GM23338 (cell line): ENCODE measurements around the gene TSPAN5. TPM values are rescaled to one million over a fixed set of nuclear protein-coding genes. Genes with fewer than 3 reads are reported as not detected.

Source experiments
- ATAC-seq: fragments of 200-7000 bp; cut with Tn5 transposase; 3 replicates; pipeline ENCODE4 v1.9.1; 2020
- DNase-seq: peaks from one replicate; pipeline ENCODE4 v3.0.0-alpha.2; 2015; ENCODE audit warnings: low spot score
- H2AFZ ChIP-seq: fragments of 200-600 bp; sonication (generic); 2 replicates; pipeline ENCODE4 v1.8.0; 2016; ENCODE audit warnings: antibody characterized with exemption, mild to moderate bottlenecking, moderate library complexity
- H3F3A ChIP-seq: fragments of 200-600 bp; sonication (generic); replicated peaks from 2 replicates; pipeline ENCODE4 v1.8.0; 2017; ENCODE audit warnings: antibody characterized with exemption, mixed run types, low read depth
- H3K27ac ChIP-seq: fragments of 200-600 bp; sonication (generic); 2 replicates; pipeline ENCODE4 v1.6.1; 2016; ENCODE audit warnings: low read depth
- H3K27me3 ChIP-seq: fragments of 200-600 bp; sonication (generic); 2 replicates; pipeline ENCODE4 v1.8.0; 2016; ENCODE audit warnings: mild to moderate bottlenecking, mixed run types, moderate library complexity; ENCODE audit not compliant: insufficient read depth
- H3K36me3 ChIP-seq: fragments of 200-600 bp; sonication (generic); 2 replicates; pipeline ENCODE4 v1.8.0; 2016; ENCODE audit warnings: mild to moderate bottlenecking; ENCODE audit not compliant: insufficient read depth
- H3K4me1 ChIP-seq: fragments of 200-600 bp; sonication (generic); 2 replicates; pipeline ENCODE4 v1.8.0; 2016; ENCODE audit warnings: mild to moderate bottlenecking, moderate library complexity; ENCODE audit not compliant: insufficient read depth
- H3K4me2 ChIP-seq: fragments of 200-600 bp; sonication (generic); 2 replicates; pipeline ENCODE4 v1.7.1; 2017; ENCODE audit warnings: mixed run types
- H3K4me3 ChIP-seq: fragments of 200-600 bp; sonication (generic); 2 replicates; pipeline ENCODE4 v1.6.1; 2016; ENCODE audit warnings: mixed run types
- H3K79me2 ChIP-seq: fragments of 200-600 bp; sonication (generic); replicated peaks from 2 replicates; pipeline ENCODE4 v1.8.0; 2017; ENCODE audit warnings: mild to moderate bottlenecking; ENCODE audit not compliant: insufficient read depth
- H3K9me2 ChIP-seq: fragments of 200-600 bp; sonication (generic); 2 replicates; pipeline ENCODE4 v1.8.0; 2017; ENCODE audit not compliant: insufficient read depth
- H4K20me1 ChIP-seq: fragments of 200-600 bp; sonication (generic); replicated peaks from 2 replicates; pipeline ENCODE4 v1.8.0; 2017; ENCODE audit warnings: mild to moderate bottlenecking; ENCODE audit not compliant: insufficient read depth
- H3K27ac Mint-ChIP-seq: 2 replicates; pipeline ENCODE4 v1.8.0; 2020; ENCODE audit warnings: inconsistent platforms, mild to moderate bottlenecking, moderate library complexity, mixed read lengths
- H3K27me3 Mint-ChIP-seq: 3 replicates; pipeline ENCODE4 v1.8.0; 2022; ENCODE audit warnings: low read depth, mild to moderate bottlenecking, moderate library complexity, mixed read lengths, inconsistent platforms; ENCODE audit not compliant: insufficient read depth, poor library complexity
- H3K36me3 Mint-ChIP-seq: 3 replicates; pipeline ENCODE4 v1.8.0; 2021; ENCODE audit warnings: low read depth, mild to moderate bottlenecking, inconsistent platforms, moderate library complexity, mixed read lengths
- H3K4me1 Mint-ChIP-seq: 3 replicates; pipeline ENCODE4 v1.8.0; 2020; ENCODE audit warnings: mild to moderate bottlenecking, inconsistent platforms, mixed read lengths
- H3K4me3 Mint-ChIP-seq: 3 replicates; pipeline ENCODE4 v1.8.0; 2021; ENCODE audit warnings: moderate library complexity, mild to moderate bottlenecking, inconsistent platforms, mixed read lengths
- H3K9me3 Mint-ChIP-seq: 3 replicates; pipeline ENCODE4 v1.8.0; 2020; ENCODE audit warnings: moderate library complexity, mild to moderate bottlenecking, inconsistent platforms, mixed read lengths
- CREB1 ChIP-seq: fragments of 250-450 bp; sonication (Bioruptor Pico); IDR thresholded peaks from 2 replicates; pipeline ENCODE4 v1.5.0; 2020; ENCODE audit warnings: low read depth, mild to moderate bottlenecking, moderate library complexity
- ETS1 ChIP-seq: IDR thresholded peaks from 2 replicates; pipeline ENCODE4 v1.6.1; 2016; ENCODE audit warnings: antibody characterized with exemption
- EZH2 ChIP-seq: fragments of 200-600 bp; sonication (generic); IDR thresholded peaks from one replicate; pipeline ENCODE4 v1.8.0; 2017; ENCODE audit warnings: antibody characterized with exemption, mild to moderate bottlenecking, low read depth; ENCODE audit not compliant: unreplicated experiment
- EZH2phosphoT487 ChIP-seq: fragments of 200-600 bp; sonication (generic); IDR thresholded peaks from one replicate; pipeline ENCODE4 v1.8.1; 2018; ENCODE audit warnings: antibody characterized with exemption; ENCODE audit not compliant: unreplicated experiment
- JUNB ChIP-seq: IDR thresholded peaks from one replicate; pipeline ENCODE4 v1.6.1; 2016; ENCODE audit warnings: antibody characterized with exemption; ENCODE audit not compliant: unreplicated experiment
- NANOG ChIP-seq: IDR thresholded peaks from 2 replicates; pipeline ENCODE4 v1.6.1; 2016; ENCODE audit warnings: antibody characterized with exemption, borderline replicate concordance
- POLR2AphosphoS5 ChIP-seq: IDR thresholded peaks from 2 replicates; pipeline ENCODE4 v1.6.1; 2016; ENCODE audit warnings: antibody characterized with exemption, low read depth
- STAT1 ChIP-seq: IDR thresholded peaks from one replicate; pipeline ENCODE4 v1.6.1; 2016; ENCODE audit warnings: antibody characterized with exemption; ENCODE audit not compliant: unreplicated experiment
- ZNF114 ChIP-seq: fragments of 250-450 bp; sonication (Bioruptor Pico); IDR thresholded peaks from 2 replicates; pipeline ENCODE4 v1.5.0; 2020; ENCODE audit warnings: mild to moderate bottlenecking, moderate library complexity
- polyA plus RNA-seq: library from polyadenylated mRNA; unstranded; fragments of >200 nt; fragmentation: Nextera tagmentation; extraction: Ambion mirVana; gene quantifications from 2 replicates; pipeline ENCODE4 v1.2.1, GENCODE V29; 2016
- total RNA-seq: library from RNA; depleted of rRNA; stranded (reverse); fragments of >200 nt; shearing (Covaris generic); gene quantifications from 2 replicates; pipeline ENCODE4 v1.2.3, GENCODE V29; 2014
- TF ChIP-seq, protein P1 (sequence below): IDR thresholded peaks from one replicate; pipeline ENCODE4 v1.6.1; 2018; ENCODE audit warnings: antibody characterized with exemption; ENCODE audit not compliant: unreplicated experiment
- TF ChIP-seq, protein P2 (sequence below): fragments of 250-450 bp; sonication (Bioruptor Pico); IDR thresholded peaks from 2 replicates; pipeline ENCODE4 v1.5.0; 2020; ENCODE audit warnings: mild to moderate bottlenecking, moderate library complexity

The TSPAN5 gene
- total and polyA plus RNA-seq, 2 experiments from 2014 or later: 18.6 to 21.5 TPM

- peaks cover 44% of the 10 kb centered on the region for H3K4me1 Mint-ChIP-seq
- Histone ChIP-seq H3F3A (no peaks in the 10 kb centered on the region), H4K20me1 (no peaks in the 10 kb centered on the region), H3K4me1 (peaks cover 26% of the 10 kb centered on the region), H3K4me3 (no peak overlapping the region), H3K79me2 (peaks cover 12% of the 10 kb centered on the region; the same call in 1 of the 2 replicates), H3K9me2 (no peaks in the 10 kb centered on the region), H3K36me3 (no peaks in the 10 kb centered on the region), H3K27ac (no peak overlapping the region), H2AFZ (no peak overlapping the region), H3K27me3 (no peaks in the 10 kb centered on the region), H3K4me2 (no peak overlapping the region)
- DNase-seq (peak; percentile 20), ATAC-seq (peak; percentile 58)
- H3K27me3 Mint-ChIP-seq: peaks cover 2% of the 10 kb centered on the region
- peaks cover 14% of the 10 kb centered on the region for H3K36me3 Mint-ChIP-seq
- H3K4me3 Mint-ChIP-seq: no peak overlapping the region
- TF ChIP-seq NANOG (no peak), STAT1 (no peak), EZH2phosphoT487 (no peak), EZH2 (no peak), ZNF114 (CRISPR knock-in tag) (no peak), CREB1 (CRISPR knock-in tag) (no peak), POLR2AphosphoS5 (no peak), ETS1 (no peak), JUNB (no peak)
- TF ChIP-seq, protein P1, sequence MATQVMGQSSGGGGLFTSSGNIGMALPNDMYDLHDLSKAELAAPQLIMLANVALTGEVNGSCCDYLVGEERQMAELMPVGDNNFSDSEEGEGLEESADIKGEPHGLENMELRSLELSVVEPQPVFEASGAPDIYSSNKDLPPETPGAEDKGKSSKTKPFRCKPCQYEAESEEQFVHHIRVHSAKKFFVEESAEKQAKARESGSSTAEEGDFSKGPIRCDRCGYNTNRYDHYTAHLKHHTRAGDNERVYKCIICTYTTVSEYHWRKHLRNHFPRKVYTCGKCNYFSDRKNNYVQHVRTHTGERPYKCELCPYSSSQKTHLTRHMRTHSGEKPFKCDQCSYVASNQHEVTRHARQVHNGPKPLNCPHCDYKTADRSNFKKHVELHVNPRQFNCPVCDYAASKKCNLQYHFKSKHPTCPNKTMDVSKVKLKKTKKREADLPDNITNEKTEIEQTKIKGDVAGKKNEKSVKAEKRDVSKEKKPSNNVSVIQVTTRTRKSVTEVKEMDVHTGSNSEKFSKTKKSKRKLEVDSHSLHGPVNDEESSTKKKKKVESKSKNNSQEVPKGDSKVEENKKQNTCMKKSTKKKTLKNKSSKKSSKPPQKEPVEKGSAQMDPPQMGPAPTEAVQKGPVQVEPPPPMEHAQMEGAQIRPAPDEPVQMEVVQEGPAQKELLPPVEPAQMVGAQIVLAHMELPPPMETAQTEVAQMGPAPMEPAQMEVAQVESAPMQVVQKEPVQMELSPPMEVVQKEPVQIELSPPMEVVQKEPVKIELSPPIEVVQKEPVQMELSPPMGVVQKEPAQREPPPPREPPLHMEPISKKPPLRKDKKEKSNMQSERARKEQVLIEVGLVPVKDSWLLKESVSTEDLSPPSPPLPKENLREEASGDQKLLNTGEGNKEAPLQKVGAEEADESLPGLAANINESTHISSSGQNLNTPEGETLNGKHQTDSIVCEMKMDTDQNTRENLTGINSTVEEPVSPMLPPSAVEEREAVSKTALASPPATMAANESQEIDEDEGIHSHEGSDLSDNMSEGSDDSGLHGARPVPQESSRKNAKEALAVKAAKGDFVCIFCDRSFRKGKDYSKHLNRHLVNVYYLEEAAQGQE: no peak
- TF ChIP-seq, protein P2, sequence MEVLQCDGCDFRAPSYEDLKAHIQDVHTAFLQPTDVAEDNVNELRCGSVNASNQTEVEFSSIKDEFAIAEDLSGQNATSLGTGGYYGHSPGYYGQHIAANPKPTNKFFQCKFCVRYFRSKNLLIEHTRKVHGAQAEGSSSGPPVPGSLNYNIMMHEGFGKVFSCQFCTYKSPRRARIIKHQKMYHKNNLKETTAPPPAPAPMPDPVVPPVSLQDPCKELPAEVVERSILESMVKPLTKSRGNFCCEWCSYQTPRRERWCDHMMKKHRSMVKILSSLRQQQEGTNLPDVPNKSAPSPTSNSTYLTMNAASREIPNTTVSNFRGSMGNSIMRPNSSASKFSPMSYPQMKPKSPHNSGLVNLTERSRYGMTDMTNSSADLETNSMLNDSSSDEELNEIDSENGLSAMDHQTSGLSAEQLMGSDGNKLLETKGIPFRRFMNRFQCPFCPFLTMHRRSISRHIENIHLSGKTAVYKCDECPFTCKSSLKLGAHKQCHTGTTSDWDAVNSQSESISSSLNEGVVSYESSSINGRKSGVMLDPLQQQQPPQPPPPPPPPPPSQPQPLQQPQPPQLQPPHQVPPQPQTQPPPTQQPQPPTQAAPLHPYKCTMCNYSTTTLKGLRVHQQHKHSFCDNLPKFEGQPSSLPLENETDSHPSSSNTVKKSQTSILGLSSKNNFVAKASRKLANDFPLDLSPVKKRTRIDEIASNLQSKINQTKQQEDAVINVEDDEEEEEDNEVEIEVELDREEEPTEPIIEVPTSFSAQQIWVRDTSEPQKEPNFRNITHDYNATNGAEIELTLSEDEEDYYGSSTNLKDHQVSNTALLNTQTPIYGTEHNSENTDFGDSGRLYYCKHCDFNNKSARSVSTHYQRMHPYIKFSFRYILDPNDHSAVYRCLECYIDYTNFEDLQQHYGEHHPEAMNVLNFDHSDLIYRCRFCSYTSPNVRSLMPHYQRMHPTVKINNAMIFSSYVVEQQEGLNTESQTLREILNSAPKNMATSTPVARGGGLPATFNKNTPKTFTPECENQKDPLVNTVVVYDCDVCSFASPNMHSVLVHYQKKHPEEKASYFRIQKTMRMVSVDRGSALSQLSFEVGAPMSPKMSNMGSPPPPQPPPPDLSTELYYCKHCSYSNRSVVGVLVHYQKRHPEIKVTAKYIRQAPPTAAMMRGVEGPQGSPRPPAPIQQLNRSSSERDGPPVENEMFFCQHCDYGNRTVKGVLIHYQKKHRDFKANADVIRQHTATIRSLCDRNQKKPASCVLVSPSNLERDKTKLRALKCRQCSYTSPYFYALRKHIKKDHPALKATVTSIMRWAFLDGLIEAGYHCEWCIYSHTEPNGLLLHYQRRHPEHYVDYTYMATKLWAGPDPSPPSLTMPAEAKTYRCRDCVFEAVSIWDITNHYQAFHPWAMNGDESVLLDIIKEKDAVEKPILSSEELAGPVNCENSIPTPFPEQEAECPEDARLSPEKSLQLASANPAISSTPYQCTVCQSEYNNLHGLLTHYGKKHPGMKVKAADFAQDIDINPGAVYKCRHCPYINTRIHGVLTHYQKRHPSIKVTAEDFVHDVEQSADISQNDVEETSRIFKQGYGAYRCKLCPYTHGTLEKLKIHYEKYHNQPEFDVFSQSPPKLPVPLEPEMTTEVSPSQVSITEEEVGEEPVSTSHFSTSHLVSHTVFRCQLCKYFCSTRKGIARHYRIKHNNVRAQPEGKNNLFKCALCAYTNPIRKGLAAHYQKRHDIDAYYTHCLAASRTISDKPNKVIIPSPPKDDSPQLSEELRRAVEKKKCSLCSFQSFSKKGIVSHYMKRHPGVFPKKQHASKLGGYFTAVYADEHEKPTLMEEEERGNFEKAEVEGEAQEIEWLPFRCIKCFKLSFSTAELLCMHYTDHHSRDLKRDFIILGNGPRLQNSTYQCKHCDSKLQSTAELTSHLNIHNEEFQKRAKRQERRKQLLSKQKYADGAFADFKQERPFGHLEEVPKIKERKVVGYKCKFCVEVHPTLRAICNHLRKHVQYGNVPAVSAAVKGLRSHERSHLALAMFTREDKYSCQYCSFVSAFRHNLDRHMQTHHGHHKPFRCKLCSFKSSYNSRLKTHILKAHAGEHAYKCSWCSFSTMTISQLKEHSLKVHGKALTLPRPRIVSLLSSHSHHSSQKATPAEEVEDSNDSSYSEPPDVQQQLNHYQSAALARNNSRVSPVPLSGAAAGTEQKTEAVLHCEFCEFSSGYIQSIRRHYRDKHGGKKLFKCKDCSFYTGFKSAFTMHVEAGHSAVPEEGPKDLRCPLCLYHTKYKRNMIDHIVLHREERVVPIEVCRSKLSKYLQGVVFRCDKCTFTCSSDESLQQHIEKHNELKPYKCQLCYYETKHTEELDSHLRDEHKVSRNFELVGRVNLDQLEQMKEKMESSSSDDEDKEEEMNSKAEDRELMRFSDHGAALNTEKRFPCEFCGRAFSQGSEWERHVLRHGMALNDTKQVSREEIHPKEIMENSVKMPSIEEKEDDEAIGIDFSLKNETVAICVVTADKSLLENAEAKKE: no peak
- peak overlapping the region; percentile 40; the same call in 1 of the 2 replicates for H3K27ac Mint-ChIP-seq
- peaks cover 5% of the 10 kb centered on the region; the same call in 1 of the 3 replicates for H3K9me3 Mint-ChIP-seq
Measured at GRCh38 chr4:98518559-98519267, 139.7 kb downstream of the TSPAN5 start.
